Posterior vena cava (tissue), 2 donors: ENCODE results near the gene ACER3. TPM values are rescaled to one million over a fixed set of nuclear protein-coding genes. Genes with fewer than 3 reads are reported as not detected.
"Not testable (repeated sequence)": the region's sequence is repeated elsewhere in the genome, so short reads cannot be mapped to it uniquely, and the experiment has no call there.

ENCODE experiments used
- DNase-seq: peaks from one replicate; pipeline ENCODE4 v3.0.0-alpha.2; 2020; ENCODE audit warnings: low spot score
- intact Hi-C, 2 donors: fragments of 100-400 bp; cut with DNase I; formaldehyde crosslinking; loops; one replicate each; pipeline versions ENCODE4 v1.14.1 to v1.14.2; 2022 to 2023
- total RNA-seq, 2 donors: library from RNA; stranded (reverse); fragmentation: NEBNext Ultra II Directional; extraction: Animal tissue kit (Norgen Biotek cat#: 25700); gene quantifications; one replicate each; pipeline ENCODE4 v1.2.1, GENCODE V29; 2021
- donor health status: DM: yes; HTN: yes; CAD: no.
- donor health status: DM: yes; HTN: yes; CAD: no.

The ACER3 gene
- total RNA-seq, 2 donors from 2014 or later, result 22.0 to 27.0 TPM

- DNase-seq, intact Hi-C loops: not testable (repeated sequence)
These were observed 102.9 kb downstream of the ACER3 start for GRCh38 chr11:76963417-76964168.

GRCh38 chr11:76972051-76972450 lies 111.3 kb downstream of the ACER3 start:
- intact Hi-C loops, result no loop called here
- no peak for DNase-seq

GRCh38 chr11:76974179-76974891 lies 113.6 kb downstream of the ACER3 start:
- intact Hi-C loops, result no loop called here
- DNase-seq, result no peak

GRCh38 chr11:76975513-76975912 lies 114.8 kb downstream of the ACER3 start:
- intact Hi-C loops, result no loop called here
- no peak for DNase-seq

- intact Hi-C loops, result no loop called here
- DNase-seq, result no peak
These were observed 117.1 kb downstream of the ACER3 start for GRCh38 chr11:76977791-76978190.

- no peak for DNase-seq
- intact Hi-C loops, result no loop called here
These were observed 117.5 kb downstream of the ACER3 start for GRCh38 chr11:76978239-76978638.

GRCh38 chr11:76978818-76979217 lies 118.1 kb downstream of the ACER3 start:
- no peak for DNase-seq
- intact Hi-C loops, result no loop called here

GRCh38 chr11:76980196-76980595 lies 119.5 kb downstream of the ACER3 start:
- intact Hi-C loops, result no loop called here
- DNase-seq, result no peak

GRCh38 chr11:76984743-76985142 lies 124.0 kb downstream of the ACER3 start:
- intact Hi-C loops, result no loop called here
- no peak for DNase-seq

GRCh38 chr11:76987203-76987602 lies 126.5 kb downstream of the ACER3 start:
- DNase-seq, result no peak
- intact Hi-C loops, result no loop called here

GRCh38 chr11:76990628-76991027 lies 129.9 kb downstream of the ACER3 start:
- intact Hi-C loops, result no loop called here

GRCh38 chr11:76995081-76995576 lies 134.4 kb downstream of the ACER3 start:
- intact Hi-C loops, result no loop called here
- no peak for DNase-seq

More at GRCh38 chr11:76990628-76991027, 129.9 kb downstream of the ACER3 start:
- DNase-seq, result no peak

GRCh38 chr11:76997512-76997911 lies 136.8 kb downstream of the ACER3 start:
- intact Hi-C loops, result no loop called here
- DNase-seq, result no peak

- intact Hi-C loops, result no loop called here
- DNase-seq, result no peak
These were observed 138.9 kb downstream of the ACER3 start for GRCh38 chr11:76999597-76999996.

GRCh38 chr11:77001613-77002012 lies 140.9 kb downstream of the ACER3 start:
- no peak for DNase-seq
- intact Hi-C loops, result no loop called here

GRCh38 chr11:77002776-77003175 lies 142.1 kb downstream of the ACER3 start:
- intact Hi-C loops, result no loop called here
- no peak for DNase-seq

GRCh38 chr11:77003963-77004362 lies 143.2 kb downstream of the ACER3 start:
- intact Hi-C loops, result no loop called here
- DNase-seq, result no peak

GRCh38 chr11:77009533-77010160 lies 148.9 kb downstream of the ACER3 start:
- DNase-seq, result no peak
- intact Hi-C loops, result no loop called here

GRCh38 chr11:77014669-77015068 lies 154.0 kb downstream of the ACER3 start:
- intact Hi-C loops, result no loop called here
- DNase-seq, result no peak

- intact Hi-C loops, DNase-seq: not testable (repeated sequence)
These were observed 157.7 kb downstream of the ACER3 start for GRCh38 chr11:77018396-77018924.
